ENCODE data around the gene EXOC4. TPM values are rescaled to one million over a fixed set of nuclear protein-coding genes. Genes with fewer than 3 reads are reported as not detected.

Gene EXOC4
- total and polyA plus RNA-seq, 12 donors: 7.5 to 41.7 (median 34.6) TPM

GRCh38 chr7:133705596-133705995 is 452.7 kb downstream of the EXOC4 start:
- no peak for DNase-seq
- H3K27me3 ChIP-seq: no peaks in the 10 kb centered on the region
- TF ChIP-seq, protein P1, sequence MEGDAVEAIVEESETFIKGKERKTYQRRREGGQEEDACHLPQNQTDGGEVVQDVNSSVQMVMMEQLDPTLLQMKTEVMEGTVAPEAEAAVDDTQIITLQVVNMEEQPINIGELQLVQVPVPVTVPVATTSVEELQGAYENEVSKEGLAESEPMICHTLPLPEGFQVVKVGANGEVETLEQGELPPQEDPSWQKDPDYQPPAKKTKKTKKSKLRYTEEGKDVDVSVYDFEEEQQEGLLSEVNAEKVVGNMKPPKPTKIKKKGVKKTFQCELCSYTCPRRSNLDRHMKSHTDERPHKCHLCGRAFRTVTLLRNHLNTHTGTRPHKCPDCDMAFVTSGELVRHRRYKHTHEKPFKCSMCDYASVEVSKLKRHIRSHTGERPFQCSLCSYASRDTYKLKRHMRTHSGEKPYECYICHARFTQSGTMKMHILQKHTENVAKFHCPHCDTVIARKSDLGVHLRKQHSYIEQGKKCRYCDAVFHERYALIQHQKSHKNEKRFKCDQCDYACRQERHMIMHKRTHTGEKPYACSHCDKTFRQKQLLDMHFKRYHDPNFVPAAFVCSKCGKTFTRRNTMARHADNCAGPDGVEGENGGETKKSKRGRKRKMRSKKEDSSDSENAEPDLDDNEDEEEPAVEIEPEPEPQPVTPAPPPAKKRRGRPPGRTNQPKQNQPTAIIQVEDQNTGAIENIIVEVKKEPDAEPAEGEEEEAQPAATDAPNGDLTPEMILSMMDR (IDR thresholded peaks at IDR 0.05): no peak
- WGBS, 2 donors: 77 to 78% methylated on average over 8 of the region's 8 CpGs
- no peak overlapping the region for H3K4me3 ChIP-seq
- H3K4me1 ChIP-seq: peaks cover 0 to 6% (median 0%) of the 10 kb centered on the region in 9 donors
- no peak for ATAC-seq
- intact Hi-C loops (cut with DNase I): no loop called here
- H3K36me3 ChIP-seq: no peaks in the 10 kb centered on the region
- H3K27ac ChIP-seq: no peak overlapping the region
- H3K9me3 ChIP-seq: no peaks in the 10 kb centered on the region

DNA sequence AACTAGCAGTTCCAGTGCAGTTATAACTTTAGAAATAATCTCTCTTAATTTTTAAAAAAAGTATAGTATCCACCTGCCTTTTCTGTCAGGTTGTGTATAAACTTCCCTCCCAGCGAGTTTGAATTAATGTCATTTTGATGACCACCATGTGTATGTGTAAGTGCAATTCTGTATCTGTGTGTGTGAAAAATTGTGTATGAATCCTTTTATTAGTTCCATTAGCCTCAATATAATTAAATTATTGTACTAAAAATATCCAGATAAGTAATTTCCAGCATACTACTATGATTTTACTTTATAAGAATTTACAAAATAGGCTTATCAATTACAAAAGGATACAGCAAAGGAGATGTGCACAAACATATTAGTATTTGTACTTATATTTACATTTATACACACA is 453.1 kb downstream of the EXOC4 start:
- Histone ChIP-seq H3K27me3 (no peaks in the 10 kb centered on the region), H3K9me3 (no peaks in the 10 kb centered on the region), H3K4me1 (peaks cover 0 to 6% (median 0%) of the 10 kb centered on the region in 9 donors), H3K36me3 (no peaks in the 10 kb centered on the region), H3K27ac (no peak overlapping the region), H3K4me3 (no peak overlapping the region)
- TF ChIP-seq, protein P1 (IDR thresholded peaks at IDR 0.05): no peak
- no peak for DNase-seq
- intact Hi-C loops (cut with DNase I): no loop called here
- ATAC-seq: no peak
- 97 to 100% methylated on average over 1 of the region's 1 CpG for WGBS, 2 donors

DNA sequence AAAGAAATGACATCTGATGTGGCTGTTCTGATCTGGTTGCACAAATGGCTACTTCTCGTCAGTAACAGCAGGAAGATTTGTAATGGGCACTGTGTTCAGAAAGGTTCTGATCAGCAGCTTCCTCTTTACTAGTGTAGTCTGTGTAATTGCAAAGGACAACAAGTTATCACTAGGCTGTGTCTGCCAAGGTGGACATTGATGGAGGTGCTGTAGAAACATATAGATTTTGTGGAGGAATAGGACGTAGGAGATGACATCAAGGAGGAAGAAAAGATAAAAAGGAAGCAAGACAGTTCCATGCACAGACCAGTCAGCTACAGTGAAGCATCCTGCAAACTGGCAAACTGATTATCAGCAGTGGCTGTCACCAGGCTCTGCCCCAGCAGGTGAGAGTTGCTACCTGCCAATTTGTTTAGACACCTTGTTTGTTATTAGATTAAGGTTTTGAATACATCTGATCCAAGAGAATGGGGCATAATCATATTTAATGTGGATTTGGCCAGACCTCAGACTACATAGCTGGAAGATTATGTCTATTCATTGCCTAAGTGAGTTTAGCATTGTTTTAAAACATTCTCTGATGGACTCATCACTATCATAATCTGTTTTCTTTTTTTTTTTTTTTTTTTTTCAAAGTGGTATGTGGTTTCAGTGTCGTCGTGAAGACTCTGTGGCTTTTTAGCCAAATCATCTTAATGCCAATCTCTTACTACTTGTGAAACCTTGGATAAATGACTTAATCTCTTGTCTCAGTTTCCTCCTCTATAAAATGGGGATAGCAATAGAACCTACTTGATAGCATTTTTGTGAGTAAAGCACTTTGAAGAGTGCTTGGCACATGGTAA is 456.4 kb downstream of the EXOC4 start:
- TF ChIP-seq, protein P1 (IDR thresholded peaks at IDR 0.05): no peak
- 90 to 92% methylated on average over 4 of the region's 4 CpGs for WGBS, 2 donors
- Histone ChIP-seq H3K9me3 (no peaks in the 10 kb centered on the region), H3K36me3 (no peaks in the 10 kb centered on the region), H3K4me3 (no peak overlapping the region), H3K27ac (no peak overlapping the region), H3K27me3 (no peaks in the 10 kb centered on the region), H3K4me1 (no peaks in the 10 kb centered on the region)
- no peak for DNase-seq
- ATAC-seq: no peak
- intact Hi-C loops (cut with DNase I): no loop called here

GRCh38 chr7:133712544-133712943 is 459.7 kb downstream of the EXOC4 start:
- Histone ChIP-seq H3K9me3 (no peaks in the 10 kb centered on the region), H3K36me3 (no peaks in the 10 kb centered on the region), H3K27me3 (no peaks in the 10 kb centered on the region), H3K4me3 (no peak overlapping the region), H3K27ac (no peak overlapping the region), H3K4me1 (no peaks in the 10 kb centered on the region)
- TF ChIP-seq, protein P1 (IDR thresholded peaks at IDR 0.05): no peak
- ATAC-seq (no peak), DNase-seq (no peak)
- 93 to 98% methylated on average over 2 of the region's 2 CpGs for WGBS, 2 donors
- intact Hi-C loops (cut with DNase I): no loop called here

All from heart right ventricle (tissue), 16 donors.